T47D (cell line): Measurements from ENCODE around the gene ZNF500.

ENCODE experiments used
- DNase-seq, 2 experiments: peaks; one replicate each; pipeline versions ENCODE4 v3.0.0 to v3.0.0-alpha.2; 2011 to 2012; ENCODE audit warnings: low read depth in 1 of 2, low spot score in 1 of 2
- JUND ChIP-seq: IDR thresholded peaks from 2 replicates; pipeline ENCODE4 v1.6.1; 2012; ENCODE audit warnings: low read depth
- in situ Hi-C: cut with HindIII; loops from 2 replicates; pipeline ENCODE4 v1.10.0; 2016; ENCODE audit warnings: low sequenced_read_pairs, low pct_unique_long_range_greater_than_20kb

ZNF500 gene

DNA sequence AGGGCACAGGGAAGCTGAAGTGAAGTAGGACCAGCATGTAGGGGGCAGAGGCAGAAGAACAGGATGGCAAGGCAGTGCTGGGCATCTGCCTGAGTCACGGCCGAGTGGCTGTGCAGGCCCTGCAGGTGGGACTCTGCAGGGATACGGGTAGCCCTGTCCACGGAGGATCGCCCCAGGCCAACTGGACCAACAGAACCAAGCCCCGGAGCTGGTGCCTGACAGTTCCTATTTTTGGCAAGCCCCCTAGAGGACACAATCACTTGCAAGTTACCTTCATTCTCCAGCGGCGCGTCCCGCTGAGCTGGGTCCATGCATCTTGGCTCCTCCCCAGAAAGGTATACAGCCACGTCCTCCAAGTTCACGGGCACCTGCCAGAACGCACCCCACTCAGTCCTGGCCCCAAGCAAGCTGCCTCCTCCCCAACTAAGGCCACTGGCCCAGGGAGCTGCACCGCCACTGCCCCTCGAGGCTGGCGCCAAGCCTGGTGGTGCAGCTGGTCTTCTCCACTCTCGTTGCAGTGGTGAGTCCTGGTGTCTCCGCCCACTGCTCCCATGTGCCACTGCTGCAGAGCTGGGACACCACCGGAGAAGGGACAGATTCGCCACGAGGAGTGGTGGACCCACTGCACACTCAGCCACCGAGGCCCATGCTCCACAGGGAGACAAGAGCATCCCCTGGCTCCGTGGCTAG lies 6.6 kb downstream of the ZNF500 start:
- no peak for DNase-seq
- TF ChIP-seq JUND = no peak
- in situ Hi-C loops = no loop called here

DNA sequence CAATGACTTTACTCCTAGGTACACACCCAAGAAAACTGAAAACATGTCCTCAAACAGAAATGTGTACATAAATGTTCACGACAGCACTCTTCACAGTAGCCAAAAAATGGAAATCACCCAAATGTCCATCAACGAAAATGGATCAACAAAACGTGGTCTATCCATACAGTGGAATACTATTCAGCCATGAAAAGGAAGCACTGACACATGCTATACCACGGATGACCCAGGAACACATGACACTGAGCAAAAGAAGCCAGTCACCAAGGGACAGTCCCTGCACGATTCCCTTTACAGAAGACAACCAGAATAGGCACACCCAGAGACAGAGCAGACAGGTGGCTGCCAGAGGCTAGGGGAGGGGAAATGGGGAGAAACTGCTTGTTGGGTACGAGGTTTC lies 11.3 kb downstream of the ZNF500 start:
- no peak for DNase-seq
- no peak for TF ChIP-seq JUND
- in situ Hi-C loops = no loop called here

DNA sequence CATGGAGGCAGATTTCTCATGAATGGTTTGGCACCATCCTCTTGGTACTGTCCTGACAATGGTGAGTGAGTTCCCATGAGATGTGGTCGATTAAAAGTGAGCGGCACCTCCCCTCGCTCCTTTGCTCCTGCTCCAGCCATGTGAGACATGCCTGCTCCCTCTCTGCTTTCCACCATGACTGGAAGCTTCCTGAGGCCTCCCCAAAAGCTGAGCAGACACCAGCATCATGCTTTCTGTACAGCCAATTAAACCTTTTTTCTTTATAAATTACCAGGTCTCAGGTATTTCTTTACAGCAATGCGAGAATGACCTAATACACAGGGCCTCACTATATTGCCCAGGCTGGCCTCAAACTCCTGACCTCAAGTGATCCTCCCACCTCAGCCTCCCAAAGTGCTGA lies 12.1 kb downstream of the ZNF500 start:
- DNase-seq = no peak
- in situ Hi-C loops = no loop called here
- TF ChIP-seq JUND = no peak

DNA sequence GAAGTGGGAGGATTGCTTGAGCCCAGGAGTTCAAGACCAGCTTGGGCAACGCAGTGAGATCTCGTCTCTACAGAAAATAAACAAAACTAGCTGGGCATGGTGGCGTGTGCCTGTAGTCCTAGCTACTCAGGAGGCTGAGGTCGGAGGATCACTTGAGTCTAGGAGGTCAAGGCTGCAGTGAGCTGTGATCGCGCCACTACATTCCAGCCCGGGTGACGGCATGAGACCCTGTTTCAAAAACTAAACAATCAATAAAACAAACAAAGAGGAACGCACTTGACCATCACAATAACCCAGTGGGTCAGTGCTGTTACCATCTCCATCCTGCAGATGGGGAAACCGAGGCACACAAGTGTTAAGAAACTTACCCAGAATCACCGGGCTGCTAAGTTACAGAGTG lies 13.7 kb downstream of the ZNF500 start:
- in situ Hi-C loops = no loop called here
- no peak for DNase-seq
- TF ChIP-seq JUND = no peak

DNA sequence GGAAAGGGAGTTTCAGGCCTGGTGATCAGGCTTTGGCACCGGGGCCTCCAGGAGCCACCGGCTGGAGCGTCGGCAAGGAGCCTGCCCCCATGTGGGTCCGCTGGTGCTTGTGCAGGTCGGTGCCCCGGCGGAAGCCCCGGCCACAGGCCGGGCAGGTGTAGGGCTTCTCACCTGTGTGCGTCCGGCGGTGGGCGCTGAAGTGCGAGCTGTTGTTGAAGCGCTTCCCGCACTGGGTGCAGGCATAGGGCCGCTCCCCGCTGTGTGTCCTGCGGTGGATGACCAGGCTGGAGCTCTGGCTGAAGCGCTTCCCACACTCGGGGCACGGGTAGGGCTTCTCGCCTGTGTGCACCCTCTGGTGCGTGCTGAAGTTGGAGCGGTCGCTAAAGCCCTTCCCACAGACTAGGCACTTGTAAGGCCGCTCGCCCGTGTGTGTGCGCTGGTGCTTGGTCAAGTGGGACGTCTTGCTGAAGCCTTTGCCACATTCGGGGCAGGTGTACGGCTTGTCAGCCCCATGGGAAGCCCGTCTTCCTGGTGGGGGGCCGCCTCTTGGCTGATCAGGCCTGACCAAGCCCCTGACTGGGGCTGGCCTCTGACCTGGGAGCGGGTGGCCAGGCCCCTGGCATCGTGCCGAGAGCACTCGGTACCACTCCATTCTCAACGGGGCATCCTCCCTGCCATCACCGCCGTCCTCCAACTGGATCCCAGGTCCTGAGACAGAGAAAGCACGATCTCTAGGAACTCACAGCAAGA lies 14.4 kb downstream of the ZNF500 start:
- in situ Hi-C loops = no loop called here
- TF ChIP-seq JUND = no peak
- DNase-seq = no peak

DNA sequence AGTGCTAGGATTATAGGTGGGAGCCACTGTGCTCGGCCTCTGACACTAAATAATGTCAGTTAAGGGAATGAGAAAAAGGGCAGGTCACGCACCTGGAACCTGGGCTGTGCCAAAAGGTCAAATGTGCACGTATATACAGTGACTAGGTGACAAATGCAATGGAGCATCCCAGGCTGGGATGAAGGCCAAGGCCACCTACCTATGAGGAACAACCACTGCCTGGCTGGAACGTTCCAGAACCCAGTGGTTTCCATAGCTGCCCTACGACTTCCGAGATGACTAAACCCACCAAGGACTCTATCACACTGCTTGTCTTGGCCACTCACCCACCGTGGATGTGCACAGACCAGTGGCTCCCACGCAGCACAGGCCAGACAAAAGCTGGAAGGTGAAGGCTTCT lies 16.1 kb downstream of the ZNF500 start:
- in situ Hi-C loops = no loop called here
- no peak for TF ChIP-seq JUND
- no peak for DNase-seq

DNA sequence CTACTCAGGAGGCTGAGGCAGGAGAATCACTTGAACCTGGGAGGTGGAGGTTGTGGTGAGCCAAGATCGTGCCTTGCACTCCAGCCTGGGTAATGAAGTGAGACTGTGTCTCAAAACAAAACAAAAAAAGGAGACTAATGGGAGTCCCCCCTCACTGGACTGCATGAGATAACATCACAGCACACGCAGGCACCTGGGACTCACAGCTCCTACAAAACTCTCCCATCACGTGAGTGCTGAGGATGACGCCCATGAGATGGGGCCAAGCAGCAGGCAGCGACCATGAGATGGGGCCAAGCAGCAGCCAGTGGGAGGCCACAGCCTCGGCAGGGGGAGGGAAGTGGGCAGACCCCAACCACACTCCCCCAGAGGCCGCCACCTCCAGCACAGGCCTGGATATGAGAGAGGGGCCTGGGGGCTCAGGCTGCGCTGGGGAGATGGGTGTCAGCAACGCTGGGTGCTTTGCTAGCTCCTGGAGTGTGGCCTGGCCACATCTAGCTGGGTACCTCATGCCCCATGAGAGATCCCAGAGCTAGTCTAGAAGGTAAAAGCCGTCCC lies 17.2 kb downstream of the ZNF500 start:
- in situ Hi-C loops = no loop called here
- no peak for TF ChIP-seq JUND
- no peak for DNase-seq

DNA sequence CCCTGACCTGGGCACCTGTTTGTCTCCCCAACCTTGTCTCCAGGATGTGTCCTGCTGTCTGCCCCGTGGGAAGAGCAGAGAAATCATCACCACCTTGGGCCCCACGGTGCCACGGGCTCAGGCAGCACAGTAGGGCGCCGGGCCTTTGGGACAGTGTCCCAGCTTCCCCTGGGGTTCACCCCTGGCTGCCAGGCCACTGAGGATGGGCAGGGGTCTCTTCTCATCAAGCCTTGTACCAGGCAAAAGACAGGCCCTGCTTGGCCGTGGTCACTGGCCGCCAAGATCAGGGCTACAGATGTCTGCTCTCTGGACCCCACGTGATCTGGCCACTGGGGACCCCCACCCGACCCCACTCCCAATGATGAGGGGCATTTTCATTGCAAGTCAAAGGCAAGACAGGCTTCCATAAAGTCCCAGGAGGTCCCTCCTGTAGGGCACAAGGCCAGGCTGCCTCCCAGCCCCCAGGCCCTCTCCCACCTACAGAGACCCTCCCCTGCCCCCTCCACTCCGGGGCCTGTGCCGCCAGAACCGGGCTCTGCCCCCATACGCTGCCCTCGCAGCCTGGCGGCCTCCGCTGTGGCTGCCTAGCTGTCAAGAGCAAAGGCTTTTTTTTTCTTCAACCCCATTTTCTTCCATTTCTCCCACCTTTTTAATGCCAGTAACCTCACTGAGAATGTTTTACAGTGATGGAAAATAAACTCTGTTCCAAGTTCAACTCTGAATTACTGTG lies 18.1 kb downstream of the ZNF500 start:
- TF ChIP-seq JUND = no peak
- in situ Hi-C loops = no loop called here
- DNase-seq = no peak

DNA sequence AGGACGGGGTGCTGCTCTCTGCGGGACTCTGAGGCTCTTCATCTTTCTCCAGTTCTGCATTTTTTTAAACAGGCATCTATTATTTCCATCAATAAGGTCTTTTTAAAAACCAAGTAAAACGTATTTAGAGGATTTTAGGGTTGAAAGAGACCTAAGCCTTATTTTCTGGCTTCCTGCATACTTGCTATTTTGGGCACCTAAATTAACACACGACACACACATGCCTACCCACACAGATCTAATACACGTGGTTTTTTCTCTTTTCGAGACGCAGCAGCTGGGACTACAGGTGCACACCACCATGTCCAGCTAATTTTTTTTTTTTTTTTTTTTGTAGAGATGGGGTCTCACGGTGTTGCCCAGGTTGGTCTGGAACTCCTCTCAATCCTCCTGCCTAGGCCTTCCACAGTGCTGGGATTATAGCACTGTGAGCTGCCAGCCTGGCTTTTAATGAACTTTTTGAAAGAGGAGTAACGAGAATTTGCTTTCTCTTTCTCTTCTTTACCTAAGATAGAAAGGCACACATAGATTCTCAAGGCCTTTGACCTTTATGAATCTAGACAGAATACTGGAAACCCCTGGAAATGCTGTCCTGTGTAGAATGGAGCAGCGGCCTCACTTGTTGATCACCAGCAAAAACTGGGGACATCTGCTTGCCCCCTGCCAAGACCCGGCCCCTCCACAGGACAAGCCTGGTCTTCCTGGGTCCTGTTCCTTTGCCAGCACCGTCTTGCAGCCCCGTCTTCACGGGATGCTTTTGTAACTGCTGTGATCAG lies 18.9 kb downstream of the ZNF500 start:
- TF ChIP-seq JUND = no peak
- no peak for DNase-seq
- in situ Hi-C loops = no loop called here

DNA sequence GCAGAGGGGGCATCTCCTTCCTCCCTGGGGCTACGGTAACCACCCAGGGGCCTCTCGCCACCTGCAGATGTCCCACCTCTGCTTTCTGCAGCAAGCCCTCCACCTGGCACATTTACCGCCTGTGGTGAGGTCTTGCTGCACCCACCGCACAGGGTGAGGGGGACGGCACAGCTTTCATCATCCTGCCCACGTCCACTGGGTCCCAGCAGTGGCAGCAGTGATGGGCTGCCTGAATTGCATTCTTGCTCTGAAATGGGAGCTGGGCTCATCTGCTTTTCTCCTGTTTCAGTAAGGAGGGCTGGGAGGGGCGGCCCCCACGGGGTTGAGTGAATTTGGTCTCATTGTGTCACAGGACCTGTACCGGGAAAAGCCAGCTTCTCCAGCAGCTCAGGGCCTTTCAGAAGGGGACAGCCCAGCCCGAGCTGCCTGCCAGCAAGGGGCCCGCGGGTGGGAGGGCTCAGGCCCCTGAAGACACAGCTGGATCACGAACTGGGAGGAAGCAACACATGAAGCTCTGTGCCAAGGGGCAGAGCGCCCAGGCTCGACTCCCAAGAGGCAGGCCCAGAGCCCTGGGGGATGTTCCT lies 19.9 kb downstream of the ZNF500 start:
- TF ChIP-seq JUND = no peak
- in situ Hi-C loops = no loop called here
- no peak for DNase-seq

DNA sequence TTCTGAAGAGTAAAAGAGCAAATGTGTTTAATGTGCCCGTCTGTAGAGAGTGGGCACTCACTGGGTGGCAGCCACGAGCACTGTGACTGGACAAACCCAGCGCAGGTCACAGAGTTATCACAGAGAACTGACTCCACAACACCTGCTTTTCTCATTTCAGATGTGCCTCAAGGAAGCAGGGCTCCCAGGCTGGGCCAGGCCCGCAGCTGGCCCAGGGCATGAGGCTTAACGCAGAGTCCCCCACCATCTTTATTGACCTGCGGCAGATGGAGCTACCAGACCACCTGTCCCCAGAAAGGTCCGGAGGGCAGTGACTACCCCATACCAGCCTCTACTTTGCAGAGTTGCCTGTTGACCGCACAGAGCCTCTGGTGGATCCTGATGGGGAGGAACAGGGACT lies 20.7 kb downstream of the ZNF500 start:
- no peak for TF ChIP-seq JUND
- in situ Hi-C loops = no loop called here
- no peak for DNase-seq

DNA sequence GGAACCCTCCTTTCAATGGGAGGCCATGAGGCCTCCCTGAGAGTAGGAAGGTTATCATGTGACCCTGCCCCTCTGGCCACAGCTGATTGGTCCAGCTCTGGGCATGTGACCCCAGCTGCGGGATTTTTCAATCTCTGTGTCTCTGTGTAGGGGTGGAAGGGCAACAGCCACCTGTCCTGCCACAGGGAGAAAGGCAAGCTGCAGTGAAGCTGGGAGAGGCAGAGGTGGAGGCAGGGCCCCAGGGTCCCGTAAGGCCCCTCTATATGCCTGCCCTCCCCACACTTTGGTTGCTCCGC lies 21.7 kb downstream of the ZNF500 start:
- in situ Hi-C loops = no loop called here
- no peak for DNase-seq
- no peak for TF ChIP-seq JUND
